Measurements from ENCODE around the gene CCDC40. TPM values are rescaled to one million over a fixed set of nuclear protein-coding genes. Genes with fewer than 3 reads are reported as not detected.

Gene CCDC40
- total RNA-seq, 1 donor from 2014 or later, result 25.3 TPM

- Mint-ChIP-seq H3K4me3 (ENCODE audit: unreplicated experiment) (no peak overlapping the region), H3K27ac (ENCODE audit: unreplicated experiment) (no peak overlapping the region), H3K36me3 (ENCODE audit: unreplicated experiment) (peaks cover 5% of the 10 kb centered on the region), H3K27me3 (ENCODE audit: unreplicated experiment) (peaks cover 7% of the 10 kb centered on the region), H3K4me1 (ENCODE audit: low read depth, unreplicated experiment) (peaks cover 3% of the 10 kb centered on the region), H3K9me3 (ENCODE audit: unreplicated experiment) (no peaks in the 10 kb centered on the region)
- no peak for DNase-seq
- TF ChIP-seq CTCF (IDR thresholded peaks at IDR 0.05; ENCODE audit: partially characterized antibody, unreplicated experiment), result no peak
These were observed 35.3 kb upstream of the CCDC40 start for GRCh38 chr17:80000981-80001775.

GRCh38 chr17:80002070-80002641, 34.3 kb upstream of the CCDC40 start:
- peaks cover 7% of the 10 kb centered on the region for H3K27me3 Mint-ChIP-seq (ENCODE audit: unreplicated experiment)
- TF ChIP-seq CTCF (IDR thresholded peaks at IDR 0.05; ENCODE audit: partially characterized antibody, unreplicated experiment), result no peak
- no peak for DNase-seq
- no peak overlapping the region for H3K4me3 Mint-ChIP-seq (ENCODE audit: unreplicated experiment)
- peaks cover 5% of the 10 kb centered on the region for H3K36me3 Mint-ChIP-seq (ENCODE audit: unreplicated experiment)
- H3K4me1 Mint-ChIP-seq (ENCODE audit: low read depth, unreplicated experiment), result peaks cover 4% of the 10 kb centered on the region
- no peaks in the 10 kb centered on the region for H3K9me3 Mint-ChIP-seq (ENCODE audit: unreplicated experiment)
- no peak overlapping the region for H3K27ac Mint-ChIP-seq (ENCODE audit: unreplicated experiment)

GRCh38 chr17:80002690-80003490, 33.6 kb upstream of the CCDC40 start:
- no peaks in the 10 kb centered on the region for H3K9me3 Mint-ChIP-seq (ENCODE audit: unreplicated experiment)
- H3K27me3 Mint-ChIP-seq (ENCODE audit: unreplicated experiment), result peaks cover 10% of the 10 kb centered on the region
- TF ChIP-seq CTCF (IDR thresholded peaks at IDR 0.05; ENCODE audit: partially characterized antibody, unreplicated experiment), result no peak
- peaks cover 5% of the 10 kb centered on the region for H3K36me3 Mint-ChIP-seq (ENCODE audit: unreplicated experiment)
- no peak for DNase-seq
- H3K4me1 Mint-ChIP-seq (ENCODE audit: low read depth, unreplicated experiment), result peaks cover 9% of the 10 kb centered on the region
- no peak overlapping the region for H3K4me3 Mint-ChIP-seq (ENCODE audit: unreplicated experiment)
- peak overlapping the region; percentile 43 for H3K27ac Mint-ChIP-seq (ENCODE audit: unreplicated experiment)

GRCh38 chr17:80003969-80004368, 32.5 kb upstream of the CCDC40 start:
- Mint-ChIP-seq H3K4me3 (ENCODE audit: unreplicated experiment) (no peak overlapping the region), H3K27ac (ENCODE audit: unreplicated experiment) (no peak overlapping the region), H3K4me1 (ENCODE audit: low read depth, unreplicated experiment) (peaks cover 10% of the 10 kb centered on the region), H3K27me3 (ENCODE audit: unreplicated experiment) (peaks cover 10% of the 10 kb centered on the region), H3K36me3 (ENCODE audit: unreplicated experiment) (peaks cover 5% of the 10 kb centered on the region), H3K9me3 (ENCODE audit: unreplicated experiment) (no peaks in the 10 kb centered on the region)
- TF ChIP-seq CTCF (IDR thresholded peaks at IDR 0.05; ENCODE audit: partially characterized antibody, unreplicated experiment), result no peak
- no peak for DNase-seq

Data from glutamatergic neuron (in vitro differentiated cells).